HG03064 (cell line): ENCODE data around the gene SEMA3A.
"Not testable (repeated sequence)": the region's sequence is repeated elsewhere in the genome, so short reads cannot be mapped to it uniquely, and the experiment has no call there.

Source experiments
- ATAC-seq: cut with Tn5 transposase; IDR thresholded peaks from one replicate; pipeline ENCODE4 v1.9.1; 2021; ENCODE audit warnings: low read depth; ENCODE audit not compliant: unreplicated experiment

SEMA3A gene

GRCh38 chr7:84159435-84159834, 35.2 kb downstream of the SEMA3A start:
- ATAC-seq, result no peak

- no peak for ATAC-seq
These were observed 37.4 kb downstream of the SEMA3A start for GRCh38 chr7:84157171-84157570.

GRCh38 chr7:84154991-84155781, 39.4 kb downstream of the SEMA3A start:
- no peak for ATAC-seq

- no peak for ATAC-seq
These were observed 41.6 kb downstream of the SEMA3A start for GRCh38 chr7:84152995-84153394.

- ATAC-seq, result not testable (repeated sequence)
These were observed 44.2 kb downstream of the SEMA3A start for GRCh38 chr7:84150370-84150769.

- ATAC-seq, result no peak
These were observed 45.0 kb downstream of the SEMA3A start for GRCh38 chr7:84149573-84149972.

GRCh38 chr7:84145892-84146291, 48.7 kb downstream of the SEMA3A start:
- no peak for ATAC-seq

GRCh38 chr7:84144935-84145334, 49.7 kb downstream of the SEMA3A start:
- no peak for ATAC-seq

GRCh38 chr7:84144480-84144879, 50.1 kb downstream of the SEMA3A start:
- ATAC-seq, result no peak

- no peak for ATAC-seq
These were observed 51.9 kb downstream of the SEMA3A start for GRCh38 chr7:84142726-84143125.

- ATAC-seq, result no peak
These were observed 54.4 kb downstream of the SEMA3A start for GRCh38 chr7:84139986-84140729.

GRCh38 chr7:84138411-84138810, 56.2 kb downstream of the SEMA3A start:
- no peak for ATAC-seq

GRCh38 chr7:84137812-84138211, 56.8 kb downstream of the SEMA3A start:
- ATAC-seq, result no peak

- ATAC-seq, result no peak
These were observed 57.8 kb downstream of the SEMA3A start for GRCh38 chr7:84136809-84137208.

- no peak for ATAC-seq
These were observed 58.3 kb downstream of the SEMA3A start for GRCh38 chr7:84136336-84136735.

GRCh38 chr7:84134169-84134568, 60.4 kb downstream of the SEMA3A start:
- no peak for ATAC-seq

GRCh38 chr7:84125654-84126053, 68.9 kb downstream of the SEMA3A start:
- no peak for ATAC-seq

- no peak for ATAC-seq
These were observed 70.5 kb downstream of the SEMA3A start for GRCh38 chr7:84123965-84124547.

- ATAC-seq, result no peak
These were observed 71.8 kb downstream of the SEMA3A start for GRCh38 chr7:84122582-84123360.

- ATAC-seq, result no peak
These were observed 77.3 kb downstream of the SEMA3A start for GRCh38 chr7:84117304-84117703.
